HEK293 (cell line): ENCODE measurements around the gene SLC9C2.

Source experiments
- BCL11B ChIP-seq: fragments of 450-650 bp; formaldehyde crosslinking; IDR thresholded peaks from 2 replicates; pipeline ENCODE4 v1.5.1; 2016; ENCODE audit warnings: low read depth, missing biosample characterization, missing genetic modification characterization
- HOXD13 ChIP-seq: sonication (generic); formaldehyde crosslinking; IDR thresholded peaks from 2 replicates; pipeline ENCODE4 v1.8.0; 2022; ENCODE audit warnings: missing genetic modification reagents, borderline replicate concordance
- IKZF3 ChIP-seq: fragments of 450-650 bp; IDR thresholded peaks from 2 replicates; pipeline ENCODE4 v1.5.0; 2018; ENCODE audit warnings: missing biosample characterization, mild to moderate bottlenecking, missing genetic modification characterization, moderate library complexity
- REST ChIP-seq: fragments of 450-650 bp; formaldehyde crosslinking; IDR thresholded peaks from 2 replicates; pipeline ENCODE4 v1.5.1; 2016; ENCODE audit warnings: missing biosample characterization, missing genetic modification characterization
- TCF7L2 ChIP-seq: IDR thresholded peaks from 2 replicates; pipeline ENCODE4 v1.6.1; 2011; ENCODE audit warnings: low read depth, mild to moderate bottlenecking, inconsistent platforms, low read length, moderate library complexity, borderline replicate concordance
- ZBTB1 ChIP-seq: fragments of 450-650 bp; formaldehyde crosslinking; IDR thresholded peaks from 2 replicates; pipeline ENCODE4 v1.5.1; 2016; ENCODE audit warnings: missing biosample characterization, missing genetic modification characterization
- ZBTB44 ChIP-seq: fragments of 450-650 bp; IDR thresholded peaks from 2 replicates; pipeline ENCODE4 v1.5.1; 2018; ENCODE audit warnings: missing biosample characterization, mild to moderate bottlenecking, missing genetic modification characterization
- ZFHX2 ChIP-seq: fragments of 450-650 bp; formaldehyde crosslinking; conservative IDR thresholded peaks from 2 replicates; pipeline ENCODE4 v1.5.1; 2016; ENCODE audit warnings: missing biosample characterization, missing genetic modification characterization
- ZFP41 ChIP-seq: fragments of 450-650 bp; formaldehyde crosslinking; IDR thresholded peaks from 2 replicates; pipeline ENCODE4 v1.5.1; 2016; ENCODE audit warnings: missing biosample characterization, missing genetic modification characterization, borderline replicate concordance
- ZNF133 ChIP-seq: fragments of 450-650 bp; formaldehyde crosslinking; IDR thresholded peaks from 2 replicates; pipeline ENCODE4 v1.5.1; 2016; ENCODE audit warnings: missing biosample characterization, missing genetic modification characterization
- ZNF174 ChIP-seq: fragments of 450-650 bp; formaldehyde crosslinking; IDR thresholded peaks from 2 replicates; pipeline ENCODE4 v1.5.0; 2017; ENCODE audit warnings: missing biosample characterization, mild to moderate bottlenecking, missing genetic modification characterization
- ZNF211 ChIP-seq: fragments of 450-650 bp; formaldehyde crosslinking; IDR thresholded peaks from 2 replicates; pipeline ENCODE4 v1.5.1; 2016; ENCODE audit warnings: low read depth, missing biosample characterization, missing genetic modification characterization
- ZNF214 ChIP-seq: fragments of 450-650 bp; formaldehyde crosslinking; IDR thresholded peaks from 2 replicates; pipeline ENCODE4 v1.5.1; 2017; ENCODE audit warnings: missing biosample characterization, mild to moderate bottlenecking, missing genetic modification characterization, borderline replicate concordance
- ZNF26 ChIP-seq: fragments of 450-650 bp; formaldehyde crosslinking; IDR thresholded peaks from 2 replicates; pipeline ENCODE4 v1.5.1; 2016; ENCODE audit warnings: missing biosample characterization, missing genetic modification characterization
- ZNF449 ChIP-seq: fragments of 450-650 bp; formaldehyde crosslinking; IDR thresholded peaks from 2 replicates; pipeline ENCODE4 v1.5.1; 2017; ENCODE audit warnings: missing biosample characterization, mild to moderate bottlenecking, missing genetic modification characterization, moderate library complexity
- ZNF473 ChIP-seq: fragments of 450-650 bp; formaldehyde crosslinking; IDR thresholded peaks from 2 replicates; pipeline ENCODE4 v1.5.1; 2017; ENCODE audit warnings: missing biosample characterization, missing genetic modification characterization
- ZNF513 ChIP-seq: fragments of 450-650 bp; IDR thresholded peaks from 2 replicates; pipeline ENCODE4 v1.5.1; 2018; ENCODE audit warnings: missing biosample characterization, missing genetic modification characterization
- ZNF548 ChIP-seq: fragments of 450-650 bp; formaldehyde crosslinking; IDR thresholded peaks from 2 replicates; pipeline ENCODE4 v1.5.1; 2016; ENCODE audit warnings: missing biosample characterization, missing genetic modification characterization
- ZNF623 ChIP-seq: fragments of 450-650 bp; formaldehyde crosslinking; IDR thresholded peaks from 2 replicates; pipeline ENCODE4 v1.5.1; 2016; ENCODE audit warnings: missing biosample characterization, missing genetic modification characterization
- ZNF629 ChIP-seq: fragments of 450-650 bp; formaldehyde crosslinking; IDR thresholded peaks from 2 replicates; pipeline ENCODE4 v1.5.1; 2017; ENCODE audit warnings: missing biosample characterization, missing genetic modification characterization
- ZNF670 ChIP-seq: fragments of 450-650 bp; formaldehyde crosslinking; IDR thresholded peaks from 2 replicates; pipeline ENCODE4 v1.5.1; 2016; ENCODE audit warnings: missing biosample characterization, missing genetic modification characterization, low read depth
- ZSCAN5A ChIP-seq: fragments of 450-650 bp; formaldehyde crosslinking; IDR thresholded peaks from 2 replicates; pipeline ENCODE4 v1.5.1; 2016; ENCODE audit warnings: missing biosample characterization, missing genetic modification characterization
- ZXDB ChIP-seq: fragments of 450-650 bp; formaldehyde crosslinking; IDR thresholded peaks from 2 replicates; pipeline ENCODE4 v1.5.1; 2016; ENCODE audit warnings: missing biosample characterization, missing genetic modification characterization

SLC9C2 gene

GRCh38 chr1:173507205-173507846, 95.5 kb downstream of the SLC9C2 start (continued):
- TF ChIP-seq ZXDB (tag by site-specific recombination) (0 out of 2 replicates have a peak, but pooled peaks have one; percentile 40), ZBTB44 (tag by site-specific recombination) (no peak), IKZF3 (tag by site-specific recombination) (no peak), ZBTB1 (no peak), ZFP41 (no peak), ZNF133 (tag by site-specific recombination) (no peak), ZSCAN5A (no peak), REST (tag by site-specific recombination) (no peak), TCF7L2 (no peak), BCL11B (no peak), ZNF473 (no peak), ZNF623 (no peak), ZNF214 (tag by site-specific recombination) (no peak), ZNF211 (tag by site-specific recombination) (no peak), ZNF670 (tag by site-specific recombination) (no peak), ZNF26 (tag by site-specific recombination) (no peak), ZFHX2 (peak; percentile 88), ZNF449 (tag by site-specific recombination) (no peak), ZNF513 (tag by site-specific recombination) (no peak), ZNF548 (no peak), ZNF174 (tag by site-specific recombination) (no peak), ZNF629 (peak; percentile 87), HOXD13 (no peak; the same call in 1 of the 2 replicates)
